ENCODE data around the gene RNF128. TPM values are rescaled to one million over a fixed set of nuclear protein-coding genes. Genes with fewer than 3 reads are reported as not detected.
A peak's percentile ranks its signal among the peaks of the same experiment; 100 is the strongest.
"Not testable (repeated sequence)": the region's sequence is repeated elsewhere in the genome, so short reads cannot be mapped to it uniquely, and the experiment has no call there.

The RNF128 gene
- total and polyA plus RNA-seq, 4 donors: 1.2 to 11.3 (median 6.6) TPM

DNA sequence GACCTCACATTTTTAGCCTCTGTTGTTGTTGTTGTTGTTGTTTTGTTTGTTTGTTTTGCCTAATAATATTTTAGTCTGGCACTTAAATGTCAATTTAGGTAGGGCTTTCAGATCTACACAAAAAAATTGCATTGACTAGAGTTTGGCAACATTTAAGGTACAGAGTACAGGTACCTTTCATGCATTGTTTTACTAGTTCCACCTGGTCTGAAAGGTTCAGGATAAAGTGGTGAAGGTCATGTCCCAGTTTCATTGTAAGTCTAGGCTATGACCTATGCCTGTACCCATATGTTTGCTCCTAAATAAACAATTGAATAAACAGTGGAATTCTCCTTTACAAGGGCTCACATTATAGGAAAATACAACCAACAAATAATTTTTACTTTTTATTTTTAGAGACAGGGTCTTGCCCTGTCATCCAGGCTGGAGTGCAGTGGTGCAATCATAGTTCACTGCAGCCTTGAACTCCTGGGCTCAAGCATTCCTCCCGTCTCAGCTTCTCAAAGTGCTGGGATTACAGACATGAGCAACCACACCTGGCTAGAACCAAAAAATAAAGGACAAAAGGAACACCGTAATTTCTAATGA is 13.8 kb downstream of the RNF128 start:
- H3K4me1 ChIP-seq (ENCODE audit: control insufficient read depth, insufficient read depth, low read length): no peaks in the 10 kb centered on the region
- whole genome bisulfite sequencing (ENCODE audit: insufficient coverage): 67% methylated on average over 1 of the region's 2 CpGs
- no peaks in the 10 kb centered on the region for H3K9me3 ChIP-seq (ENCODE audit: control insufficient read depth, insufficient read depth, low read length)
- no peak overlapping the region for H3K4me3 ChIP-seq (ENCODE audit: low read depth, low read length)
- no peak for DNase-seq (ENCODE audit: low read depth in 4 of 6, low spot score in 6 of 6)
- H3K27ac ChIP-seq (ENCODE audit: low read depth, low read length): no peak overlapping the region
- H3K27me3 ChIP-seq (ENCODE audit: control insufficient read depth, insufficient read depth, low read length): no peaks in the 10 kb centered on the region
- H3K36me3 ChIP-seq (ENCODE audit: control insufficient read depth, insufficient read depth, low read length): no peaks in the 10 kb centered on the region

DNA sequence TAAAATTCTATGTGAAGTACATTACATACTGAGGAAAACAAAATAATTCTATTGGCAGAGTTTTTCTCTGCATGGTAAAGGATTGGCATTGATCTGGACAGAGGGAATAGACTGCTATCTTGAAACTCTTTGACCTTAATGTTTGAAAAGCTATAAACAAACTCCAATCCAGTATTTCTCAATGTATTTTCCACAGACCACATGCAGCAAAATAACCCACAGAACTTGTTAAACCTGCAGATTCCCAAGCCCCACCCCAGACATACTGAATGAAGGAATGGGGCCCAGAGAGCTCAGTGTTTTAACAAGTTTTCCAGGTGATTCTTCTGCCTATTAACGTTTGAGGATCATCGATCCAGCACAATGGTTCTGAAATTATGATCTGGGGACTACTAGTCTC is 15.7 kb downstream of the RNF128 start:
- Histone ChIP-seq H3K27me3 (ENCODE audit: control insufficient read depth, insufficient read depth, low read length) (no peaks in the 10 kb centered on the region), H3K27ac (ENCODE audit: low read depth, low read length) (no peak overlapping the region), H3K9me3 (ENCODE audit: control insufficient read depth, insufficient read depth, low read length) (no peaks in the 10 kb centered on the region), H3K36me3 (ENCODE audit: control insufficient read depth, insufficient read depth, low read length) (no peaks in the 10 kb centered on the region), H3K4me3 (ENCODE audit: low read depth, low read length) (no peak overlapping the region), H3K4me1 (ENCODE audit: control insufficient read depth, insufficient read depth, low read length) (no peaks in the 10 kb centered on the region)
- WGBS (ENCODE audit: insufficient coverage): no CpG with 5 or more reads among the region's 2 CpGs
- no peak for DNase-seq (ENCODE audit: low read depth in 4 of 6, low spot score in 6 of 6)

DNA sequence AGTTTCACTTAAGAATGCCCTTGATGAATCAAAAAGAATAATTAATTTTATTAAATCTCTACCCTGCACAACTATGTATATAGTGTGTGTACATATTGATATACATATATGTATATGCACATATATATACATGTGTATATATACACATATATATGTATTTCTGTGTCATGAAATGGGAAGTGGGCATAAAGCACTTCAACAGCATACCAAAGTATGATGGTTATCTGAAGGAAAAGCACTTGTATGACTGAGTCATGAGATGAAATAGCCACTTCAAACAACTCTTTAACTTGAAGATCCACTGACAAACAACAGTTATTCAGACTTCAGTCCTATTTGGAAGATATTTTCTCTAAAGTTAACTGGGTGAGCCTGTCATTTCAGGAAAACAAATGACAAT is 16.3 kb downstream of the RNF128 start:
- DNase-seq (ENCODE audit: low read depth in 4 of 6, low spot score in 6 of 6): no peak
- no peak overlapping the region for H3K27ac ChIP-seq (ENCODE audit: low read depth, low read length)
- H3K9me3 ChIP-seq (ENCODE audit: control insufficient read depth, insufficient read depth, low read length): no peaks in the 10 kb centered on the region
- no peaks in the 10 kb centered on the region for H3K36me3 ChIP-seq (ENCODE audit: control insufficient read depth, insufficient read depth, low read length)
- H3K27me3 ChIP-seq (ENCODE audit: control insufficient read depth, insufficient read depth, low read length): no peaks in the 10 kb centered on the region
- no peak overlapping the region for H3K4me3 ChIP-seq (ENCODE audit: low read depth, low read length)
- H3K4me1 ChIP-seq (ENCODE audit: control insufficient read depth, insufficient read depth, low read length): no peaks in the 10 kb centered on the region

DNA sequence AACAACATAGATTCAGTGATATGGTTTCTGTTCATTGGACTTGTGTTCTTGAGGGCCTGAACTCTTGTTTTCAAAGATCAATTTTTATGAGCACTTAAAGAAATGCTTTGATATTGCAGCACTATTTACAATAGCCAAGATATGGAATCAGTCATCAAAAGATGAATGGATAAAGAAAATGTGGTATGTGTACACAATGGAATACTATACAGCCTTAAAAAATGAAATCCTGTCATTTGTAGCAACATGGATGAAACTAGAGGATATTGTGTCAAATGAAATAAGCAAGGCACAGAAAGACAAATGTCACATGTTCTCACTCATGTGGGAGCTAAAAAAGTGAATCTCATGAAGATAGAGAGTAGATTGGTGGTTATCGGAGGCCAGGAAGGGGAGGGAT is 21.9 kb downstream of the RNF128 start:
- H3K36me3 ChIP-seq (ENCODE audit: control insufficient read depth, insufficient read depth, low read length): no peaks in the 10 kb centered on the region
- H3K27ac ChIP-seq (ENCODE audit: low read depth, low read length): no peak overlapping the region
- WGBS (ENCODE audit: insufficient coverage): no CpG with 5 or more reads among the region's 1 CpG
- no peaks in the 10 kb centered on the region for H3K4me1 ChIP-seq (ENCODE audit: control insufficient read depth, insufficient read depth, low read length)
- no peaks in the 10 kb centered on the region for H3K9me3 ChIP-seq (ENCODE audit: control insufficient read depth, insufficient read depth, low read length)
- H3K4me3 ChIP-seq (ENCODE audit: low read depth, low read length): no peak overlapping the region
- H3K27me3 ChIP-seq (ENCODE audit: control insufficient read depth, insufficient read depth, low read length): no peaks in the 10 kb centered on the region
- DNase-seq (ENCODE audit: low read depth in 4 of 6, low spot score in 6 of 6): no peak

DNA sequence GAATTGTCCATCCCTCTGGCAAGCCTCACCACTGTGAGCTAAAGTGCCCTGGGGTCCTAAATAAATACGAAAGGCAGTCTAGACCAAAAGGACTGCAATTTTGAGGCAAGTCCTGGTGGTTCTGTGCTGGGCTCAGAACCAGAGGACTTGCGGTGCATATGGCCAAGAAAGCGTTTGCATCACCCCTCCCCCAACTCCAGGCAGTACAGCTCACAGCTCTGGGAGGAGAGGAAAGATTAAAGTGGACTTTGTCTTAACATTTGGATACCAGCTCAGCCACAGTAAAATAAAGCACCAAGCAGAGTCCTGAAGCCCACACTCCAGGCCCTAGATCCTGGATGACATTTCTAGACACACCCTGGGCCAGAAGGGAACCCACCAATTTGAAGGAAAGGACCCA is 24.9 kb downstream of the RNF128 start:
- Histone ChIP-seq H3K27ac (ENCODE audit: low read depth, low read length) (no peak overlapping the region), H3K9me3 (ENCODE audit: control insufficient read depth, insufficient read depth, low read length) (no peaks in the 10 kb centered on the region), H3K36me3 (ENCODE audit: control insufficient read depth, insufficient read depth, low read length) (no peaks in the 10 kb centered on the region), H3K27me3 (ENCODE audit: control insufficient read depth, insufficient read depth, low read length) (no peaks in the 10 kb centered on the region), H3K4me1 (ENCODE audit: control insufficient read depth, insufficient read depth, low read length) (no peaks in the 10 kb centered on the region), H3K4me3 (ENCODE audit: low read depth, low read length) (no peak overlapping the region)
- no peak for DNase-seq (ENCODE audit: low read depth in 4 of 6, low spot score in 6 of 6)
- 40% methylated on average over 1 of the region's 3 CpGs for WGBS (ENCODE audit: insufficient coverage)

DNA sequence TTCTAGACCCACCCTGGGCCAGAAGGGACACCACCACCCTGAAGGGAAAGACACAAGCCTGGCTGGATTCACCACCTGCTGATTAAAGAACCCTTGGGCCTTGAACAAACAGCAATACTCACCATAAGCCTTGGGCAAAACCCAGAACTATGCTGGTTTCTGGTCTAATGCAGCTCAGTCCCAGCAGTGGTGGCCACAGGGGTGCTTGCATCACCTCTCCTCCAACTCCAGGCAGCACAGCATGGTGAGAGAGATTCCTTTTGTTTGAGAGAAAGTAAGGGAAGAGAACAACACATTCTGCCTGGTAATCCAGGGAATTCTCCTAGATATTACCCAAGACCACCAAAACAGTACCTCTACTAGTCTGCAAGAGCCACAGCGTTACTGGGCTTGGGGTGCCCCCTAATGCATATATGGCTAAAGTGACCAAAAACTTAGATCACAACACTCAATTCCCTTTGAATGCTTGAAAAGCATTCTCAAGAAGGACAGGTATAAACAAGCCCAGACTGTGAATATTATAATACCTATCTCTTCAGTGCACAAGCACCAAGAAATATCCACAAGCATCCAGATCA is 25.7 kb downstream of the RNF128 start:
- no peaks in the 10 kb centered on the region for H3K27me3 ChIP-seq (ENCODE audit: control insufficient read depth, insufficient read depth, low read length)
- no peak overlapping the region for H3K27ac ChIP-seq (ENCODE audit: low read depth, low read length)
- H3K4me3 ChIP-seq (ENCODE audit: low read depth, low read length): no peak overlapping the region
- no peaks in the 10 kb centered on the region for H3K36me3 ChIP-seq (ENCODE audit: control insufficient read depth, insufficient read depth, low read length)
- H3K4me1 ChIP-seq (ENCODE audit: control insufficient read depth, insufficient read depth, low read length): no peaks in the 10 kb centered on the region
- H3K9me3 ChIP-seq (ENCODE audit: control insufficient read depth, insufficient read depth, low read length): no peaks in the 10 kb centered on the region
- DNase-seq (ENCODE audit: low read depth in 4 of 6, low spot score in 6 of 6): no peak
- 25% methylated on average over 1 of the region's 1 CpG for WGBS (ENCODE audit: insufficient coverage)

DNA sequence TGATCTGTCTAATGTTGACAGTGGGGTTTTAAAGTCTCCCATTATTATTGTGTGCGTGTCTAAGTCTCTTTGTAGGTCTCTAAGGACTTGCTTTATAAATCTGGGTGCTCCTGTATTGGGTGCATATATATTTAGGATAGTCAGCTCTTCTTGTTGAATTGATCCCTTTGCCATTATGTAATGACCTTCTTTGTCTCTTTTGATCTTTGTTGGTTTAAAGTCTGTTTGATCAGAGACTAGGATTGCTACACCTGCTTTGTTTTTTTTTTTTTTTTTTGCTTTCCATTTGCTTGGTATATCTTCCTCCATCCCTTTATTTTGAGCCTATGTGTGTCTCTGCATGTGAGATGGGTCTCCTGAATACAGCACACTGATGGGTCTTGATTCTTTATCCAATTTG is 42.8 kb downstream of the RNF128 start:
- not testable (repeated sequence) for H3K27ac ChIP-seq (ENCODE audit: low read depth, low read length); H3K4me1 ChIP-seq (ENCODE audit: control insufficient read depth, insufficient read depth, low read length); H3K4me3 ChIP-seq (ENCODE audit: low read depth, low read length); H3K9me3 ChIP-seq (ENCODE audit: control insufficient read depth, insufficient read depth, low read length); DNase-seq (ENCODE audit: low read depth in 4 of 6, low spot score in 6 of 6); H3K27me3 ChIP-seq (ENCODE audit: control insufficient read depth, insufficient read depth, low read length); H3K36me3 ChIP-seq (ENCODE audit: control insufficient read depth, insufficient read depth, low read length)
- whole genome bisulfite sequencing (ENCODE audit: insufficient coverage): 50% methylated on average over 1 of the region's 1 CpG

DNA sequence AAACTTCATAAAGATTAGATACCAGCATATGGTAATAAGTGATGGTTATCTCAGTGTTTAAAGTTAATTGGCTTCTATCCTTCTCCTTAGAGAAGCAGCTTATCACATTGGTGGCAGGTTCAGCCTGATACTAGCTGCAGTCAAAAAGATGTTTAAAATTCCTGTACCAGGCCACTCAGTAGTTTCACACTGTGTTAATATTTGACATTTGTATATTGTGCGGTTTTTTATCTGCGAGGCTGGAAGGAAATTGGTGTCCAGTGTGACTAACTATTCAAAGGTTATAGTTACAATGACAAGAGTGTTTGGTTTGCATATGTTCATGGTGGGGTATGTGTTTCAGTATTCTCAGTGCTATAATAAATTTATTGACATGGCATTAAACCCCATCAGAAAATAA is 48.5 kb downstream of the RNF128 start:
- DNase-seq (ENCODE audit: low read depth in 4 of 6, low spot score in 6 of 6): no peak
- no peak overlapping the region for H3K4me3 ChIP-seq (ENCODE audit: low read depth, low read length)
- no peaks in the 10 kb centered on the region for H3K36me3 ChIP-seq (ENCODE audit: control insufficient read depth, insufficient read depth, low read length)
- H3K27ac ChIP-seq (ENCODE audit: low read depth, low read length): no peak overlapping the region
- H3K27me3 ChIP-seq (ENCODE audit: control insufficient read depth, insufficient read depth, low read length): no peaks in the 10 kb centered on the region
- WGBS (ENCODE audit: insufficient coverage): no CpG with 5 or more reads among the region's 2 CpGs
- no peaks in the 10 kb centered on the region for H3K9me3 ChIP-seq (ENCODE audit: control insufficient read depth, insufficient read depth, low read length)
- H3K4me1 ChIP-seq (ENCODE audit: control insufficient read depth, insufficient read depth, low read length): no peaks in the 10 kb centered on the region

DNA sequence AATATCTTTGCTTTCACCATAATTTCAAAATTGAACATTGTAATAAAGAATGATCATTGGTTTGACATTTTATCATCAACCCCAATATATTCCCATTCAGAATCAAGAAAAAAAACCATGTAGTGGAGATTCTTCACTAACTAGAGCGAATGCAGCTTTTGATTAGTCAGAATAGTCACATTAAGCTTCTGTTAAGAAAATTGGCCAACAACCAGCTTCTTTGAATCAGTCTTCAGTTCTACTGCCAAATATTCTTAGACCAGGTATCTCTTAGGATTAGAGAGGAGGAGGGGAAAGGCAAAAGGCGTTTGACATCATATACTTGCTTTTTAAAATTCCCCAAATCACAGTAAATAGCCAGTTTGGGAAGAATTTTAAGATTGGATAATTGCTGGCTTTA is 53.8 kb downstream of the RNF128 start:
- H3K4me3 ChIP-seq (ENCODE audit: low read depth, low read length): no peak overlapping the region
- WGBS (ENCODE audit: insufficient coverage): no CpG with 5 or more reads among the region's 2 CpGs
- DNase-seq (ENCODE audit: low read depth in 4 of 6, low spot score in 6 of 6): peak in 1 of 6 donors; percentile 2
- no peaks in the 10 kb centered on the region for H3K36me3 ChIP-seq (ENCODE audit: control insufficient read depth, insufficient read depth, low read length)
- H3K27me3 ChIP-seq (ENCODE audit: control insufficient read depth, insufficient read depth, low read length): no peaks in the 10 kb centered on the region
- H3K9me3 ChIP-seq (ENCODE audit: control insufficient read depth, insufficient read depth, low read length): no peaks in the 10 kb centered on the region
- no peaks in the 10 kb centered on the region for H3K4me1 ChIP-seq (ENCODE audit: control insufficient read depth, insufficient read depth, low read length)
- no peak overlapping the region for H3K27ac ChIP-seq (ENCODE audit: low read depth, low read length)

DNA sequence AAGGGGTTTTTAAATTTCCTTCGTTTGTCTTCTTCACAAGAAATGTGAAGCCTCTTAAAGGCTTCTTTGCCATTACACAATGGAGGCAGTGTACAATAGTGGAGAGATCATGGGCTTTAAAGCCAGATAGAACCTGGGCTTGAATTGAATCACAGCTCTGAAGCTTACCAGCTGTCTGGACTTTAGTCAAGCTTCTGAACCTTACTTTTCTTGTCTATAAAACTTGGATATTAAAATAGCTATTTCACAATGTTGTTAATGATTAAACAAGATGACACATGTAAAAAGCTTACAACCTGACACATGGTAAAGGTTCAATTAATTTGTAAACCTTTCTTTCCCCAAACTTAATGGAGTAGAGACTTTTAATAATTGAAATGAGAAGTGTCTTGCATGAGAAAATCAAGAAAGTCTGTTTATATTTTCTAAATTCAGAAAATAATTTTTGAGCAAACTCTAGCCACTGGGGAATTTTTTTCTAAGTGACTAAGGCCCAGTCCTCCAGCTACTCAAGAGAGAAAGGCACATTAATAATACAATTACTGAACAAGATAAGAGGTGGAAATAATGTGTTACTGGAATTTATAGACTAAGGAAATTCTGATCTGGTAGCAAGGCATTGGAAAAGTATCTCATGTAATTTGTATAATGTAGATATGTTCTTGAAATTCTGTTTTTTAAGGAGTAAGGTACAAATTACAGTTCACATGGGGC is 54.3 kb downstream of the RNF128 start:
- no peaks in the 10 kb centered on the region for H3K27me3 ChIP-seq (ENCODE audit: control insufficient read depth, insufficient read depth, low read length)
- H3K4me1 ChIP-seq (ENCODE audit: control insufficient read depth, insufficient read depth, low read length): no peaks in the 10 kb centered on the region
- H3K27ac ChIP-seq (ENCODE audit: low read depth, low read length): no peak overlapping the region
- H3K36me3 ChIP-seq (ENCODE audit: control insufficient read depth, insufficient read depth, low read length): no peaks in the 10 kb centered on the region
- DNase-seq (ENCODE audit: low read depth in 4 of 6, low spot score in 6 of 6): no peak
- no peaks in the 10 kb centered on the region for H3K9me3 ChIP-seq (ENCODE audit: control insufficient read depth, insufficient read depth, low read length)
- 40% methylated on average over 1 of the region's 1 CpG for WGBS (ENCODE audit: insufficient coverage)
- H3K4me3 ChIP-seq (ENCODE audit: low read depth, low read length): no peak overlapping the region
